HUES6 (cell line): ENCODE results near the gene MAPK14.

ENCODE experiments used
- H3K27ac ChIP-seq: 2 replicates; pipeline ENCODE4 v1.7.0; 2013; ENCODE audit warnings: low read depth, mild to moderate bottlenecking, low read length, inconsistent platforms
- H3K27me3 ChIP-seq: 2 replicates; pipeline ENCODE4 v1.6.1; 2013; ENCODE audit warnings: low read length; ENCODE audit not compliant: control insufficient read depth, insufficient read depth
- H3K36me3 ChIP-seq: 2 replicates; pipeline ENCODE4 v1.6.1; 2013; ENCODE audit warnings: low read length; ENCODE audit not compliant: control insufficient read depth, insufficient read depth
- H3K4me1 ChIP-seq: 2 replicates; pipeline ENCODE4 v1.6.1; 2013; ENCODE audit warnings: low read length; ENCODE audit not compliant: control insufficient read depth, insufficient read depth
- H3K4me3 ChIP-seq: 2 replicates; pipeline ENCODE4 v1.5.1; 2013; ENCODE audit warnings: low read depth, low read length
- H3K9ac ChIP-seq: one replicate; pipeline ENCODE4 v1.6.1; 2013; ENCODE audit warnings: mild to moderate bottlenecking, low read length
- H3K9me3 ChIP-seq: 2 replicates; pipeline ENCODE4 v1.6.1; 2013; ENCODE audit warnings: low read depth, low read length; ENCODE audit not compliant: control insufficient read depth, insufficient read depth

The MAPK14 gene

DNA sequence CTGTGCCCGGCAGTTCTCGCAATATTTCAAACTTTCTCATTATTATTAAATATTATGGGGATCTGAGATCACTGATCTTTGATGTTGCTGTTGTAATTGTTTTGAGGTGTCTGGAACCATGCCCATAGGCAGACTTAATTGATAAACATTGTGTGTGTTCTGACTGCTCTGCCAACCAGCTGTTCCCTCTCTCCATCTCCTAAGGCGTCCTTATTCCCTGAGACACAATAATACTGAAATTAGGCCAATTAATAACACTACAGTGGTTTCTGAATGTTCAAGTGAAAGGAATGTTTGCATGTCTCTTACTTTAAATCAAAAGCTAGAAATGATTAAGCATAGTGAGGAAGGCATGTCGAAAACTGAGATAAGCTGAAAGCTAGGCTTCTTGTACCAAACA, 7.6 kb downstream of the MAPK14 start:
- Histone ChIP-seq H3K27ac (no peak overlapping the region), H3K27me3 (no peaks in the 10 kb centered on the region), H3K4me1 (peaks cover 19% of the 10 kb centered on the region), H3K9me3 (no peaks in the 10 kb centered on the region), H3K9ac (no peak overlapping the region), H3K36me3 (no peaks in the 10 kb centered on the region), H3K4me3 (no peak overlapping the region)

DNA sequence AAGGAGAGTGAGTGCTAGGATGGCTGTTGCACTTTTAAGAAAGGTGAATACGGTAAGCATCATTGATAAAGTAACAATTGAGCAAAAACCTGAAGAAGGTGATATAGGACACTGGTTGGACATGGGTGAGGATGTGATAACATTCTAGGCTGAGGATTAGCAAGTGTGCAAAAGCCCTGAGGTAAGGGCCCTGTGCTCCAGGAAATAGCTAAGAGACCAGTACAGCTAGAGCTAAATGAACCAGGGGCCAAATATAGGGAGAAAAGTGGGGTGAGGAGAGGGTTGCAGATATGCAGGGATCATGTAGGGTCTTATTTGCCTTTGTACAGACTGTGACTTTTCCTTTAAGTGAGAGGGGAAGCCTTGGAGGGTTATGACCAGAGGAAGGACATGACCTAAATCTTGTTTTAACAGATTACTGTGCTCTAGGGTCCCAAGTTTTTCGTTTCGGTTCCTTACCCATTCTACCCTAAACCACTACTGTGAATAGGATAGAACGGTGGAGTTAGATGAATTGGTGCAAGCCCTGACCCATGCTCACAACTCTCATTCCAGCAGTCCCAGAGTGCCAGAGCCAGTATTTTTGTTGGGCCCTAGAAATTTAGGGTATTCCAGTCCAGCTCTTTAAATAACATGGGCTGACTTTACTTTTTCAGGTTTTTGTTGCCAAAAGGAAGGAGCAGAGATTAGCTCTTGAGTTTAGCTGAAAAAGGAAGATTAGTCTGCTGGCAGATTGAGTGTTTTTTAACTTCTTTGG, 10.7 kb downstream of the MAPK14 start:
- Histone ChIP-seq H3K27ac (no peak overlapping the region), H3K9me3 (no peaks in the 10 kb centered on the region), H3K4me1 (peaks cover 17% of the 10 kb centered on the region), H3K4me3 (no peak overlapping the region), H3K36me3 (no peaks in the 10 kb centered on the region), H3K9ac (no peak overlapping the region), H3K27me3 (no peaks in the 10 kb centered on the region)

DNA sequence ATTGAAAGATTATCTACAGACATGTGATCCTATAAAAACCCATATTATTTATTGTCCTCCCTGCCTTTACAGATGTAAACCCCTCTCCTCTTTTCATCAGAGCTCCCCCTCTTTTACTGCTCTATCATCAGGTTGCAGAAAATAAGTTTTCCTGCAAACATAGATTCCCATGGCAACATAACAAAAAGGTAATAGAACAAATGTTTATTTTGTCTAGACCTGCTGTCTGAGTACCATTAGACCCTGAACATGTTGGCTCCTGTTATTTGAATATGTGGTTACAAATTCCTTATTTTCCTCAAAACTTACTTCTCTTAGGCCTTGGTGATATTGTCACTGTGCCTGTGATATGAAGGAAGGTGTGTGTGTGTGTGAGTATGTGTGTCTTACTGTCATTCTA, 11.5 kb downstream of the MAPK14 start:
- no peaks in the 10 kb centered on the region for H3K9me3 ChIP-seq
- no peak overlapping the region for H3K4me3 ChIP-seq
- H3K9ac ChIP-seq: no peak overlapping the region
- no peak overlapping the region for H3K27ac ChIP-seq
- no peaks in the 10 kb centered on the region for H3K27me3 ChIP-seq
- H3K36me3 ChIP-seq: no peaks in the 10 kb centered on the region
- H3K4me1 ChIP-seq: peaks cover 12% of the 10 kb centered on the region

- Histone ChIP-seq H3K27me3 (no peaks in the 10 kb centered on the region), H3K36me3 (no peaks in the 10 kb centered on the region), H3K27ac (no peak overlapping the region), H3K4me3 (no peak overlapping the region), H3K9me3 (no peaks in the 10 kb centered on the region), H3K9ac (no peak overlapping the region), H3K4me1 (peaks cover 11% of the 10 kb centered on the region)
These were observed 13.3 kb downstream of the MAPK14 start for GRCh38 chr6:36040958-36041357.

- H3K27me3 ChIP-seq: no peaks in the 10 kb centered on the region
- H3K9me3 ChIP-seq: no peaks in the 10 kb centered on the region
- no peaks in the 10 kb centered on the region for H3K36me3 ChIP-seq
- H3K4me1 ChIP-seq: peaks cover 10% of the 10 kb centered on the region
- H3K27ac ChIP-seq: no peak overlapping the region
- no peak overlapping the region for H3K4me3 ChIP-seq
- H3K9ac ChIP-seq: no peak overlapping the region
These were observed 15.1 kb downstream of the MAPK14 start for GRCh38 chr6:36042618-36043260.

GRCh38 chr6:36049582-36049981, 22.0 kb downstream of the MAPK14 start:
- Histone ChIP-seq H3K27me3 (no peaks in the 10 kb centered on the region), H3K9ac (no peak overlapping the region), H3K36me3 (peaks cover 11% of the 10 kb centered on the region), H3K27ac (no peak overlapping the region), H3K9me3 (no peaks in the 10 kb centered on the region), H3K4me3 (no peak overlapping the region), H3K4me1 (0 out of 2 replicates have a peak, but pooled peaks cover under 1% of the 10 kb centered on the region)

DNA sequence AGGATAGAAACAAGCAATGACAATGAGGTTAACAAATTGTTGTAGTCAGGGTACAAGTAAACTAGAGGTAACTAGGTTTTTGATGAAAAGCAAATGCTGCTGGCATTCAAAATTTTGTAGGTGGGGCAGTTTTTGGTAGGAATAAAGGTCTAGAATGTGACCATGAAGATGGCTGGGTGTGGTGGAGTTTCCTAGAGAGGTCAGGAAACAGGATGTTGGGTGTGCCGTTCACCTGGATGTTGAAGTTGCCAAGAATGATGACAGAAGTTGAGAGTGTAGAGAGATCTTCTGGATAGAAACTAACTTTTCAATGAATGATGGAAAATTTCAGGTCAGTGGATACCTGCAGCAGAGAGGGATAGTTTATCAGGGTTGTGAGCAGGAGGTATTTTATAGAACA, 22.7 kb downstream of the MAPK14 start:
- H3K9me3 ChIP-seq: no peaks in the 10 kb centered on the region
- H3K4me3 ChIP-seq: no peak overlapping the region
- no peak overlapping the region for H3K27ac ChIP-seq
- H3K36me3 ChIP-seq: peaks cover 15% of the 10 kb centered on the region
- H3K27me3 ChIP-seq: no peaks in the 10 kb centered on the region
- H3K4me1 ChIP-seq: 0 out of 2 replicates have a peak, but pooled peaks cover 5% of the 10 kb centered on the region
- no peak overlapping the region for H3K9ac ChIP-seq

GRCh38 chr6:36050947-36051710, 23.5 kb downstream of the MAPK14 start:
- Histone ChIP-seq H3K27me3 (no peaks in the 10 kb centered on the region), H3K27ac (no peak overlapping the region), H3K36me3 (peaks cover 15% of the 10 kb centered on the region), H3K9me3 (no peaks in the 10 kb centered on the region), H3K4me3 (no peak overlapping the region), H3K4me1 (0 out of 2 replicates have a peak, but pooled peaks cover 5% of the 10 kb centered on the region), H3K9ac (no peak overlapping the region)

DNA sequence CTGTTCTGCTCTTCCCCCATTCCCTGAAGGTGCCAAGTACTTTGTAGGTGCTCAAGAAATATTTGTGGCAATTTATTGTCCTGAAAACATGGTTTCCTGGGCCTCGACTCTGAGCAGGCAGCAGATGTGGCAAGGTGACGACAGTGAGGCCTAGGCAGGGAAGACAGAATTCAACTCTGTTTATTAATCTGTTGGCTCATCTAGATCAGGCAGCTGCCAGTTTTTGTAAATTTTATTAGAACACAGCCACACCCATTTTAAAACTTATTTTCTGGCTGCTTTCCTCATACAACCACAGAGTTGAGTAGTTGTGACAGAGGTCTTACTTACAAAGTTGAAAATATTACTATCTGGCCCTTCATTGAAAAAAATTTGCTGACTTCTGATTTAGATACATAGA, 24.5 kb downstream of the MAPK14 start:
- Histone ChIP-seq H3K27me3 (no peaks in the 10 kb centered on the region), H3K4me3 (no peak overlapping the region), H3K9ac (no peak overlapping the region), H3K27ac (no peak overlapping the region), H3K4me1 (0 out of 2 replicates have a peak, but pooled peaks cover 5% of the 10 kb centered on the region), H3K36me3 (peaks cover 17% of the 10 kb centered on the region), H3K9me3 (no peaks in the 10 kb centered on the region)

GRCh38 chr6:36053878-36054277, 26.3 kb downstream of the MAPK14 start:
- no peak overlapping the region for H3K27ac ChIP-seq
- no peak overlapping the region for H3K9ac ChIP-seq
- peaks cover 17% of the 10 kb centered on the region for H3K36me3 ChIP-seq
- H3K4me3 ChIP-seq: no peak overlapping the region
- 0 out of 2 replicates have a peak, but pooled peaks cover 5% of the 10 kb centered on the region for H3K4me1 ChIP-seq
- H3K27me3 ChIP-seq: no peaks in the 10 kb centered on the region
- no peaks in the 10 kb centered on the region for H3K9me3 ChIP-seq

DNA sequence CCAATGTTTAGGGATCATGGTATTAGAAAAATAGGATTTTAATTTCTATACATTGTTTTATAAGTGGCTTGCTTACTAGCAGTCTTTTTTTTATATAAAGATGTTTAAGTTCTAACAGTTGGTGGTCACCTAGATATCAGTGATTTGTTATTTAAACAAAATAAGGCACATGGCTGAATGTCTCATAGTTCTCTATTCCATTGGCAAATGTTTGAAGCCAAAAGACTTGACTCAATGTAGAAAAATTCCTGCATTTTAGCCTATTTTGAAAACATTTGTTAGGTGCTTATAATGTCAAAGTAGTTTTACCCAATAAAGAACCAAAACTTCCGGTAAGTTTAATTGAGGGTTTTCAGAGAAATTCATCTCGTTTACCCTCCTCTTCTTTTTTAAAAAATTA, 26.8 kb downstream of the MAPK14 start:
- Histone ChIP-seq H3K4me1 (0 out of 2 replicates have a peak, but pooled peaks cover 5% of the 10 kb centered on the region), H3K27me3 (no peaks in the 10 kb centered on the region), H3K9ac (no peak overlapping the region), H3K4me3 (no peak overlapping the region), H3K36me3 (peaks cover 19% of the 10 kb centered on the region), H3K27ac (no peak overlapping the region), H3K9me3 (no peaks in the 10 kb centered on the region)
